SK-N-SH treated with all-trans-retinoic acid at 6 μM for 48 hours (cell line): Measurements from ENCODE around the gene LRATD1.

Source experiments
- ATAC-seq: fragments of 200-7000 bp; cut with Tn5 transposase; 3 replicates; pipeline ENCODE4 v1.9.1; 2020; ENCODE audit warnings: mild to moderate bottlenecking, moderate library complexity
- BACH2 ChIP-seq: fragments of 250-450 bp; sonication (Bioruptor Pico); IDR thresholded peaks from 2 replicates; pipeline ENCODE4 v1.9.0; 2021; ENCODE audit warnings: mild to moderate bottlenecking, borderline replicate concordance
- CREB5 ChIP-seq: fragments of 250-450 bp; sonication (Bioruptor Pico); IDR thresholded peaks from 2 replicates; pipeline ENCODE4 v1.5.1; 2020; ENCODE audit warnings: low read depth, mild to moderate bottlenecking, moderate library complexity
- CSDC2 ChIP-seq: fragments of 250-450 bp; sonication (Bioruptor Pico); IDR thresholded peaks from 2 replicates; pipeline ENCODE4 v1.5.0; 2020; ENCODE audit warnings: mild to moderate bottlenecking, moderate library complexity
- ESRRG ChIP-seq: fragments of 250-450 bp; sonication (Bioruptor Pico); IDR thresholded peaks from 2 replicates; pipeline ENCODE4 v1.6.1; 2021; ENCODE audit warnings: mild to moderate bottlenecking
- GLIS3 ChIP-seq: fragments of 250-450 bp; sonication (Bioruptor Pico); IDR thresholded peaks from 2 replicates; pipeline ENCODE4 v1.5.0; 2020; ENCODE audit warnings: mild to moderate bottlenecking, moderate library complexity
- ISL1 ChIP-seq: fragments of 250-450 bp; sonication (Bioruptor Pico); IDR thresholded peaks from 2 replicates; pipeline ENCODE4 v2.1.2; 2022; ENCODE audit warnings: mild to moderate bottlenecking, moderate library complexity
- OSR1 ChIP-seq: fragments of 250-450 bp; sonication (Bioruptor Pico); IDR thresholded peaks from 2 replicates; pipeline ENCODE4 v1.8.0; 2022; ENCODE audit warnings: moderate library complexity, mild to moderate bottlenecking, inconsistent platforms
- PATZ1 ChIP-seq: fragments of 250-450 bp; sonication (Bioruptor Pico); IDR thresholded peaks from 2 replicates; pipeline ENCODE4 v1.8.0; 2020; ENCODE audit warnings: mild to moderate bottlenecking, moderate library complexity, borderline replicate concordance
- POU6F1 ChIP-seq: fragments of 250-450 bp; sonication (Bioruptor Pico); IDR thresholded peaks from 2 replicates; pipeline ENCODE4 v1.8.0; 2021; ENCODE audit warnings: low read depth, mild to moderate bottlenecking, moderate library complexity, borderline replicate concordance
- PPARA ChIP-seq: fragments of 250-450 bp; sonication (Bioruptor Pico); IDR thresholded peaks from 2 replicates; pipeline ENCODE4 v1.5.0; 2020; ENCODE audit warnings: mild to moderate bottlenecking, borderline replicate concordance
- RARB ChIP-seq: fragments of 250-450 bp; sonication (Bioruptor Pico); IDR thresholded peaks from 2 replicates; pipeline ENCODE4 v1.8.0; 2021; ENCODE audit warnings: mild to moderate bottlenecking, moderate library complexity
- SNAI2 ChIP-seq: fragments of 250-450 bp; sonication (Bioruptor Pico); IDR thresholded peaks from 2 replicates; pipeline ENCODE4 v1.5.0; 2020; ENCODE audit warnings: mild to moderate bottlenecking, moderate library complexity
- TCF4 ChIP-seq: fragments of 250-450 bp; sonication (Bioruptor Pico); IDR thresholded peaks from 2 replicates; pipeline ENCODE4 v1.8.0; 2021; ENCODE audit warnings: mild to moderate bottlenecking, moderate library complexity, borderline replicate concordance
- TOX ChIP-seq: fragments of 250-450 bp; sonication (Bioruptor Pico); IDR thresholded peaks from 2 replicates; pipeline ENCODE4 v1.8.0; 2021; ENCODE audit warnings: mild to moderate bottlenecking, moderate library complexity, borderline replicate concordance
- ZC3H10 ChIP-seq: fragments of 250-450 bp; sonication (Bioruptor Pico); IDR thresholded peaks from 2 replicates; pipeline ENCODE4 v1.5.1; 2021; ENCODE audit warnings: mild to moderate bottlenecking, moderate library complexity
- ZFP3 ChIP-seq: fragments of 250-450 bp; sonication (Bioruptor Pico); IDR thresholded peaks from 2 replicates; pipeline ENCODE4 v1.5.0; 2020; ENCODE audit warnings: mild to moderate bottlenecking, moderate library complexity
- ZFP30 ChIP-seq: fragments of 450-650 bp; formaldehyde crosslinking; IDR thresholded peaks from 2 replicates; pipeline ENCODE4 v1.5.0; 2022; ENCODE audit warnings: mild to moderate bottlenecking, moderate library complexity
- ZNF565 ChIP-seq: fragments of 450-650 bp; formaldehyde crosslinking; conservative IDR thresholded peaks from 2 replicates; pipeline ENCODE4 v1.5.0; 2020; ENCODE audit warnings: low read depth, mild to moderate bottlenecking, moderate library complexity
- ZNF70 ChIP-seq: fragments of 450-650 bp; formaldehyde crosslinking; IDR thresholded peaks from 2 replicates; pipeline ENCODE4 v1.5.0; 2020; ENCODE audit warnings: mild to moderate bottlenecking, moderate library complexity
- ZNF8 ChIP-seq: fragments of 450-650 bp; formaldehyde crosslinking; IDR thresholded peaks from 2 replicates; pipeline ENCODE4 v1.5.0; 2020; ENCODE audit warnings: mild to moderate bottlenecking, moderate library complexity
- TF ChIP-seq, protein P1 (sequence below): fragments of 250-450 bp; sonication (Bioruptor Pico); IDR thresholded peaks from 2 replicates; pipeline ENCODE4 v1.5.1; 2021; ENCODE audit warnings: mild to moderate bottlenecking, moderate library complexity
- TF ChIP-seq, protein P2 (sequence below): fragments of 250-450 bp; sonication (Bioruptor Pico); IDR thresholded peaks from 2 replicates; pipeline ENCODE4 v1.5.0; 2020; ENCODE audit warnings: mild to moderate bottlenecking, moderate library complexity

Gene LRATD1

GRCh38 chr2:14583802-14584201 lies 48.7 kb upstream of the LRATD1 start:
- TF ChIP-seq PPARA (CRISPR knock-in tag) (no peak), CREB5 (no peak), ZNF70 (CRISPR knock-in tag) (no peak), ESRRG (no peak), GLIS3 (no peak), TCF4 (no peak), PATZ1 (CRISPR knock-in tag) (no peak), BACH2 (CRISPR knock-in tag) (no peak), SNAI2 (no peak), ISL1 (CRISPR knock-in tag) (no peak)
- TF ChIP-seq, protein P1, sequence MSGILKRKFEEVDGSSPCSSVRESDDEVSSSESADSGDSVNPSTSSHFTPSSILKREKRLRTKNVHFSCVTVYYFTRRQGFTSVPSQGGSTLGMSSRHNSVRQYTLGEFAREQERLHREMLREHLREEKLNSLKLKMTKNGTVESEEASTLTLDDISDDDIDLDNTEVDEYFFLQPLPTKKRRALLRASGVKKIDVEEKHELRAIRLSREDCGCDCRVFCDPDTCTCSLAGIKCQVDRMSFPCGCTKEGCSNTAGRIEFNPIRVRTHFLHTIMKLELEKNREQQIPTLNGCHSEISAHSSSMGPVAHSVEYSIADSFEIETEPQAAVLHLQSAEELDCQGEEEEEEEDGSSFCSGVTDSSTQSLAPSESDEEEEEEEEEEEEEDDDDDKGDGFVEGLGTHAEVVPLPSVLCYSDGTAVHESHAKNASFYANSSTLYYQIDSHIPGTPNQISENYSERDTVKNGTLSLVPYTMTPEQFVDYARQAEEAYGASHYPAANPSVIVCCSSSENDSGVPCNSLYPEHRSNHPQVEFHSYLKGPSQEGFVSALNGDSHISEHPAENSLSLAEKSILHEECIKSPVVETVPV, result no peak
- ATAC-seq, result no peak

DNA sequence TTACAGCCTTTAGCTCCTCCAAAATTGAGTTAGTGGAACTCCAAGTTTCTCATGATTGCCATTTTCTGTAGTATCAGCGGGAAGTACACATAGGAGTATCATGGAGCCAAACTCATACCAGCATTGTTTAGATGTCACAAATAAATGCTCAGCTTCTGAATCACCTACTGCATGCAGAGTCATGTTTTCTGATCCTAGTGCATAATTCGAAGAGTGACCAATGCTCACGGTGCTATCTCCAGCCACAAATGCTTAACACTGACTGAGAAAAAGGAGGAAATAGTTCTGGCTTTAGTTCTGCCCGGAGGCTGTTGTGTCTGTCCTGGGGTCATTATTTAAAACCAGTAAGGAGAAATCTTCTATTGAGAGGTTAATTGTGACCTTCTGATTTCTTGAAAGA lies 45.4 kb upstream of the LRATD1 start:
- no peak for ATAC-seq

More for the DNA sequence above, 45.4 kb upstream of the LRATD1 start:
- no peak for TF ChIP-seq ZFP30 (CRISPR knock-in tag)
- TF ChIP-seq ZFP3, result no peak
- TF ChIP-seq, protein P2, sequence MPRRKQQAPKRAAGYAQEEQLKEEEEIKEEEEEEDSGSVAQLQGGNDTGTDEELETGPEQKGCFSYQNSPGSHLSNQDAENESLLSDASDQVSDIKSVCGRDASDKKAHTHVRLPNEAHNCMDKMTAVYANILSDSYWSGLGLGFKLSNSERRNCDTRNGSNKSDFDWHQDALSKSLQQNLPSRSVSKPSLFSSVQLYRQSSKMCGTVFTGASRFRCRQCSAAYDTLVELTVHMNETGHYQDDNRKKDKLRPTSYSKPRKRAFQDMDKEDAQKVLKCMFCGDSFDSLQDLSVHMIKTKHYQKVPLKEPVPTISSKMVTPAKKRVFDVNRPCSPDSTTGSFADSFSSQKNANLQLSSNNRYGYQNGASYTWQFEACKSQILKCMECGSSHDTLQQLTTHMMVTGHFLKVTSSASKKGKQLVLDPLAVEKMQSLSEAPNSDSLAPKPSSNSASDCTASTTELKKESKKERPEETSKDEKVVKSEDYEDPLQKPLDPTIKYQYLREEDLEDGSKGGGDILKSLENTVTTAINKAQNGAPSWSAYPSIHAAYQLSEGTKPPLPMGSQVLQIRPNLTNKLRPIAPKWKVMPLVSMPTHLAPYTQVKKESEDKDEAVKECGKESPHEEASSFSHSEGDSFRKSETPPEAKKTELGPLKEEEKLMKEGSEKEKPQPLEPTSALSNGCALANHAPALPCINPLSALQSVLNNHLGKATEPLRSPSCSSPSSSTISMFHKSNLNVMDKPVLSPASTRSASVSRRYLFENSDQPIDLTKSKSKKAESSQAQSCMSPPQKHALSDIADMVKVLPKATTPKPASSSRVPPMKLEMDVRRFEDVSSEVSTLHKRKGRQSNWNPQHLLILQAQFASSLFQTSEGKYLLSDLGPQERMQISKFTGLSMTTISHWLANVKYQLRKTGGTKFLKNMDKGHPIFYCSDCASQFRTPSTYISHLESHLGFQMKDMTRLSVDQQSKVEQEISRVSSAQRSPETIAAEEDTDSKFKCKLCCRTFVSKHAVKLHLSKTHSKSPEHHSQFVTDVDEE (CRISPR knock-in tag), result no peak
- no peak for TF ChIP-seq BACH2 (CRISPR knock-in tag)
- TF ChIP-seq, protein P1, result no peak
- TF ChIP-seq ZNF565, result no peak
- TF ChIP-seq POU6F1 (CRISPR knock-in tag), result no peak
- no peak for TF ChIP-seq ESRRG
- TF ChIP-seq SNAI2, result no peak
- no peak for TF ChIP-seq ZNF70 (CRISPR knock-in tag)
- no peak for TF ChIP-seq ZNF8 (CRISPR knock-in tag)
- no peak for TF ChIP-seq ZC3H10 (CRISPR knock-in tag)
- no peak for TF ChIP-seq ISL1 (CRISPR knock-in tag)
- no peak for TF ChIP-seq TOX
- TF ChIP-seq PATZ1 (CRISPR knock-in tag), result no peak
- TF ChIP-seq OSR1 (CRISPR knock-in tag), result no peak
- no peak for TF ChIP-seq CSDC2 (CRISPR knock-in tag)
- TF ChIP-seq RARB (CRISPR knock-in tag), result no peak
- TF ChIP-seq TCF4, result no peak
